AG04449 (cell line): ENCODE data around the gene MBLAC1.
A peak's percentile ranks its signal among the peaks of the same experiment; 100 is the strongest.

Experiments
- CTCF ChIA-PET: fragments of 350-600 bp; formaldehyde crosslinking; extraction: SDS; loops from one replicate; lab custom pipeline; 2021; ENCODE audit warnings: antibody characterized with exemption; lab: Yijun Ruan, JAX
- POLR2A ChIA-PET: fragments of 400-600, 350-600 bp; formaldehyde crosslinking; extraction: SDS; loops from one replicate; lab custom pipeline; 2020; ENCODE audit warnings: antibody characterized with exemption, inconsistent platforms; lab: Yijun Ruan, JAX
- DNase-seq: peaks from one replicate; pipeline ENCODE4 v3.0.0-alpha.2; 2010; ENCODE audit warnings: low read depth, low spot score
- H3K4me3 ChIP-seq: 2 replicates; pipeline ENCODE4 v1.5.1; 2011; ENCODE audit warnings: low read depth, mild to moderate bottlenecking, control low read depth, low read length
- TF ChIP-seq, protein P1 (sequence below): IDR thresholded peaks from one replicate; pipeline ENCODE4 v1.5.1; 2011; ENCODE audit warnings: mild to moderate bottlenecking, moderate library complexity, low read length, control low read depth, inconsistent platforms; ENCODE audit not compliant: insufficient read depth; ENCODE audit errors: missing control alignments

MBLAC1 gene

DNA sequence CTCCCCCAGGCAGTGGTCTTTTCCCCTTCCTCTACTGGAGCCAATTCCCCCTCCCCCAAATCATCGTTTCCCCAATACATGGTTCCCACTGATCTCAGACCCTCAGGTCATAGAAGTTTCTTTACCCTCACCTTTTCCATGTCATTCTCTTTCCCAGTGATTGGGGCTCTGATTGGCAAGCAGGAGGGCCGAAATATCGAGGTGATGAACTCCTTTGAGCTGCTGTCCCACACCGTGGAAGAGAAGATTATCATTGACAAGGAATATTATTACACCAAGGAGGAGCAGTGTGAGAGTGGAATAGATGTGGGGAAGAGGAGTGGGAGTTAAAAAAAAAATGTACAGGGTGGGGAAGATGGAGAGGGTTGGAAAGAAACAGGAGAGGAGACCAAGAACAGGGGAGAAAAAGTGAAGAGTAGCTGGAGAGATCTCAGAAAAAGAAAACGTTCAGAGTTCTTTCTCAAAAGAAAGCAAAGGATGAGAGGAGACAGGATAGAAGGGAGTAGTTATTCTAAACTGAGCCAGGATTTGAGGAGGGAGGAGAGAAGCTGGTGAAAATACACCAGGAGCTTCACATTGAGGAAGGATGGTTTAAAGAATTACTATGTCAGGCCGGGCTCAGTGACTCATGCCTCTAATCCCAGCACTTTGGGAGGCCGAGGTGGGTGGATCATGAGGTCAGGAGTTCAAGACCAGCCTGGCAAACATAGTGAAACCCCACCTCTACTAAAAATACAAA, 37.1 kb upstream of the MBLAC1 start:
- TF ChIP-seq, protein P1, sequence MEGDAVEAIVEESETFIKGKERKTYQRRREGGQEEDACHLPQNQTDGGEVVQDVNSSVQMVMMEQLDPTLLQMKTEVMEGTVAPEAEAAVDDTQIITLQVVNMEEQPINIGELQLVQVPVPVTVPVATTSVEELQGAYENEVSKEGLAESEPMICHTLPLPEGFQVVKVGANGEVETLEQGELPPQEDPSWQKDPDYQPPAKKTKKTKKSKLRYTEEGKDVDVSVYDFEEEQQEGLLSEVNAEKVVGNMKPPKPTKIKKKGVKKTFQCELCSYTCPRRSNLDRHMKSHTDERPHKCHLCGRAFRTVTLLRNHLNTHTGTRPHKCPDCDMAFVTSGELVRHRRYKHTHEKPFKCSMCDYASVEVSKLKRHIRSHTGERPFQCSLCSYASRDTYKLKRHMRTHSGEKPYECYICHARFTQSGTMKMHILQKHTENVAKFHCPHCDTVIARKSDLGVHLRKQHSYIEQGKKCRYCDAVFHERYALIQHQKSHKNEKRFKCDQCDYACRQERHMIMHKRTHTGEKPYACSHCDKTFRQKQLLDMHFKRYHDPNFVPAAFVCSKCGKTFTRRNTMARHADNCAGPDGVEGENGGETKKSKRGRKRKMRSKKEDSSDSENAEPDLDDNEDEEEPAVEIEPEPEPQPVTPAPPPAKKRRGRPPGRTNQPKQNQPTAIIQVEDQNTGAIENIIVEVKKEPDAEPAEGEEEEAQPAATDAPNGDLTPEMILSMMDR: no peak
- POLR2A ChIA-PET: interaction anchor here (2.1 kb wide), 1 partner anchor 11 kb away, joined by 11 read pairs; the partner anchor contains the start of gene MCM7
- no peak for DNase-seq
- H3K4me3 ChIP-seq: peak overlapping the region; percentile 89
- CTCF ChIA-PET: interaction anchor here (0.6 to 1.7 kb wide), 5 partner anchors 10 to 97 kb away, joined by 3 to 10 read pairs (median 4); no protein-coding TSS in a partner anchor

DNA sequence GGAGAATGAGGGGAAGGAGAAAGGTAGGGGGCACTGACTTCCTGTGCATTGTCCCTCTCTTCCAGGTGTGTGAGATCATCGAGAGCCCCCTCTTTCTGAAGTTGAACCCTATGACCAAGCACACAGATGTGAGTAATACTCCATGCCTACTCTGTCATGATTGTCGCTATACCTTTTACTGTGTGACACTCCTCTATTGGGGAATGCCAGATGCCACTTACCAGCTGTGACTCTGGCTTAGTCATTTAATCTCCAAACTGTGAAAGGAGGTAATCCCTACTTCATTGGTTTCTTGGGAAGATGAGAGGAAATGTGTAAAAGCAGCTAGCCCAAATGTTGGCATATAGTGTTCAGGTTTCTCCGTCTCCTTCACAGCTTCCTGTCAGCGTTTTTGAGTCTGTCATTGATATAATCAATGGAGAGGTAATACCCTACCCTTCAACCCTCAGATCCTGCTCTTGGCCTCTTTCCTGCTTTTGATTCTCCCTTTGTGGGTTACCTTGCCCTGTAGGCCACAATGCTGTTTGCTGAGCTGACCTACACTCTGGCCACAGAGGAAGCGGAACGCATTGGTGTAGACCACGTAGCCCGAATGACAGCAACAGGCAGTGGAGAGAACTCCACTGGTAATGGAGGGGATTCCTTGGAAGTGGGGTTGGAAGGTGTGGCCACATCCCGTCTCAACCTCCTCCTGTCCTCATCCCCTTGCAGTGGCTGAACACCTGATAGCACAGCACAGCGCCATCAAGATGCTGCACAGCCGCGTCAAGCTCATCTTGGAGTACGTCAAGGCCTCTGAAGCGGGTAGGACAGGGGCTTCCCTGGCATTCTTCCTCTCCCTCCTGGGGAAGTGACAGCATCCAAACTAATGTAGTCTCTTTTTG, 36.0 kb upstream of the MBLAC1 start:
- ChIA-PET CTCF (interaction anchor here (0.8 to 1.7 kb wide), 4 partner anchors 8 to 98 kb away, joined by 3 to 10 read pairs (median 5); no protein-coding TSS in a partner anchor), POLR2A (interaction anchor here (2.1 kb wide), 1 partner anchor 10 kb away, joined by 11 read pairs; the partner anchor contains the start of gene MCM7)
- DNase-seq: no peak
- TF ChIP-seq, protein P1: no peak
- H3K4me3 ChIP-seq: no peak overlapping the region

DNA sequence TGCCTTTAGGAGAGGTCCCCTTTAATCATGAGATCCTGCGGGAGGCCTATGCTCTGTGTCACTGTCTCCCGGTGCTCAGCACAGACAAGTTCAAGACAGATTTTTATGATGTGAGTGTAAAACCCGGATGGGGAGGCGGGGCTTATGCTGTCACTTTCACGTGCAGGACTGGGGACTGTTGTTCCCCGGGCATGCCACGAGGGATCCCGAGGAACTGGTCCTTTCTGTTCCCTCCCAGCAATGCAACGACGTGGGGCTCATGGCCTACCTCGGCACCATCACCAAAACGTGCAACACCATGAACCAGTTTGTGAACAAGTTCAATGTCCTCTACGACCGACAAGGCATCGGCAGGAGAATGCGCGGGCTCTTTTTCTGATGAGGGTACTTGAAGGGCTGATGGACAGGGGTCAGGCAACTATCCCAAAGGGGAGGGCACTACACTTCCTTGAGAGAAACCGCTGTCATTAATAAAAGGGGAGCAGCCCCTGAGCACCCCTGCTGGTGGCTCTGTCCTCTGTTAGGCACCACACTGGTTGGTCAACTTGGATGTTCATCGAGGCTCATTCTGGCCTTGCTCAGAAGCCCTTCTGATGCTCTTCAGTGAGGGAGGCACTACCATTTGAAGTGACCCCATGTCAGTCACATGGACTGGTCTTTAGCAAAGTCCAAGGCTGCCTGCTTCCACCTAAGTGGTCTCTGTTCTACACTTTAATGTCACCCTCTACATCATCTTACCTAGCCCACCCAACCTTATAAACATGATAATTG, 35.2 kb upstream of the MBLAC1 start:
- no peak overlapping the region for H3K4me3 ChIP-seq
- TF ChIP-seq, protein P1: no peak
- ChIA-PET CTCF (interaction anchor here (0.8 to 1.2 kb wide), 2 partner anchors 9 to 11 kb away, joined by 3 to 6 read pairs; no protein-coding TSS in a partner anchor), POLR2A (interaction anchor here (1.6 kb wide), 1 partner anchor 10 kb away, joined by 6 read pairs; the partner anchor contains the start of genes AP4M1 and MCM7)
- no peak for DNase-seq

DNA sequence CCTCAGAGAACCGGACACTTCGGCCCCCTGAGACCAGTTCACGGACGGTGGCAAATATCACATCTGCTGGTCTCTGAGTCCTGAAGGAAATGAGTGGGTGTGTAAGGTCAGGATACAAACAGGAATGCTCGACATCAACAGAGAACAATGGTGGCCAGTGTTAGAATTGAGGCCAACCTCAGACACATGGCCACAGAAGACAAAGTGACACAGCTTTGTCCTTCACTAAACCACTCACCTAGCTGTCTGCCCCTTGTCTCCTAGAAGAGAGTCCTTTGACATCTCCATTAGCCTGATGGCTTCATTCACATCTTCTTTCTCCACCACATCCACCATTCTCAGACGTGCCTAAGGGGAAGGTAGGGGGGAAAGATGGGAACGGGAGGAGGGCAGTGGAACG, 33.7 kb upstream of the MBLAC1 start:
- ChIA-PET CTCF (no interaction called here), POLR2A (interaction anchor here (1.6 kb wide), 1 partner anchor 8 kb away, joined by 6 read pairs; the partner anchor contains the start of genes AP4M1 and MCM7)
- TF ChIP-seq, protein P1: no peak

DNA sequence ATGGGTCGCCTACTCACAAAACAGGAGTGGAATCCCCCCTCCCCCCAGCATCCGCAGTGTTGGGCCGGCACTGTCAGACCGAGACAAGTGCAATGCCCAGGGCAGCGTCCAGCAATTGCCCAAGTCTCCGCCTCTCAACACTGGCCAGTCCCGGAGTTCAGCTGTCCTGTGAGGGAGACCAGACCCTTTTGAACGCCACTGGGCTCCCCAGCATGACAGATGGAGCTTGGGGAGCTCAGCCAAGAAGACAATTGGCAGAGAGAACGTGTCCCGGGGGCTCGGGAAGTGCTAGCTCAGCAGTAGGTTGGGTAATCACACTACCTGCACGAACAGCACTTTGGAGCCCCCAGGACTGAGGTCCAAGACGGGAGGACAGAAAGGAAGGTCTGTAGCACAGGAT, 33.3 kb upstream of the MBLAC1 start:
- ChIA-PET CTCF (no interaction called here), POLR2A (no interaction called here)
- DNase-seq: no peak

More for the DNA sequence above, 33.7 kb upstream of the MBLAC1 start:
- no peak for DNase-seq
- no peak overlapping the region for H3K4me3 ChIP-seq

More for the DNA sequence above, 33.3 kb upstream of the MBLAC1 start:
- no peak overlapping the region for H3K4me3 ChIP-seq
- TF ChIP-seq, protein P1: no peak
